HUES6 (cell line): ENCODE measurements around the gene BCL7B.
"Not testable (repeated sequence)": the region's sequence is repeated elsewhere in the genome, so short reads cannot be mapped to it uniquely, and the experiment has no call there.

Experiments
- H3K27ac ChIP-seq: 2 replicates; pipeline ENCODE4 v1.7.0; 2013; ENCODE audit warnings: low read depth, mild to moderate bottlenecking, low read length, inconsistent platforms
- H3K27me3 ChIP-seq: 2 replicates; pipeline ENCODE4 v1.6.1; 2013; ENCODE audit warnings: low read length; ENCODE audit not compliant: control insufficient read depth, insufficient read depth
- H3K36me3 ChIP-seq: 2 replicates; pipeline ENCODE4 v1.6.1; 2013; ENCODE audit warnings: low read length; ENCODE audit not compliant: control insufficient read depth, insufficient read depth
- H3K4me1 ChIP-seq: 2 replicates; pipeline ENCODE4 v1.6.1; 2013; ENCODE audit warnings: low read length; ENCODE audit not compliant: control insufficient read depth, insufficient read depth
- H3K4me3 ChIP-seq: 2 replicates; pipeline ENCODE4 v1.5.1; 2013; ENCODE audit warnings: low read depth, low read length
- H3K9ac ChIP-seq: one replicate; pipeline ENCODE4 v1.6.1; 2013; ENCODE audit warnings: mild to moderate bottlenecking, low read length
- H3K9me3 ChIP-seq: 2 replicates; pipeline ENCODE4 v1.6.1; 2013; ENCODE audit warnings: low read depth, low read length; ENCODE audit not compliant: control insufficient read depth, insufficient read depth

The BCL7B gene

DNA sequence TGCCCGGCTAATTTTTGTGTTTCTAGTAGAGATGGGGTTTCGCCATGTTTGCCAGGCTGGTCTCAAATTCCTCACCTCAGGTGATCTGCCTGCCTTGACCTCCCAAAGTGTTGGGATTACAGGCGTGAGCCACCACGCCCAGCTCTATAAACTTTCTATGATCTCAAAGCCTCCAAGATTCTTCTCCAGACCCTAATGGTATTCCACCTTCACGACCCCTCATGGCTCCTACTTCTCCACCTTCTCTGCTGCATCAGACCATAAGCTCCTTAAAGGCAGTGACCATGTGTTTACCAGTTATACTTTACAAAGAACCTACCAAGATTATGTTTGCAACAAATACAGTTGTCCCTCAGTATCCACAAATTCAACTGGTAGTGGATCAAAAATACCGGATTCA lies 25.3 kb downstream of the BCL7B start:
- no peak overlapping the region for H3K27ac ChIP-seq
- H3K9me3 ChIP-seq, result no peaks in the 10 kb centered on the region
- H3K4me1 ChIP-seq, result no peaks in the 10 kb centered on the region
- no peaks in the 10 kb centered on the region for H3K27me3 ChIP-seq
- no peak overlapping the region for H3K9ac ChIP-seq
- no peak overlapping the region for H3K4me3 ChIP-seq
- H3K36me3 ChIP-seq, result peaks cover 17% of the 10 kb centered on the region

- Histone ChIP-seq H3K4me1 (peaks cover 2% of the 10 kb centered on the region; the same call in 1 of the 2 replicates), H3K27me3 (no peaks in the 10 kb centered on the region), H3K4me3 (no peak overlapping the region), H3K36me3 (peaks cover 4% of the 10 kb centered on the region; the same call in 1 of the 2 replicates), H3K27ac (no peak overlapping the region), H3K9ac (no peak overlapping the region), H3K9me3 (no peaks in the 10 kb centered on the region)
Observed at GRCh38 chr7:73530800-73531199, 26.7 kb downstream of the BCL7B start.

DNA sequence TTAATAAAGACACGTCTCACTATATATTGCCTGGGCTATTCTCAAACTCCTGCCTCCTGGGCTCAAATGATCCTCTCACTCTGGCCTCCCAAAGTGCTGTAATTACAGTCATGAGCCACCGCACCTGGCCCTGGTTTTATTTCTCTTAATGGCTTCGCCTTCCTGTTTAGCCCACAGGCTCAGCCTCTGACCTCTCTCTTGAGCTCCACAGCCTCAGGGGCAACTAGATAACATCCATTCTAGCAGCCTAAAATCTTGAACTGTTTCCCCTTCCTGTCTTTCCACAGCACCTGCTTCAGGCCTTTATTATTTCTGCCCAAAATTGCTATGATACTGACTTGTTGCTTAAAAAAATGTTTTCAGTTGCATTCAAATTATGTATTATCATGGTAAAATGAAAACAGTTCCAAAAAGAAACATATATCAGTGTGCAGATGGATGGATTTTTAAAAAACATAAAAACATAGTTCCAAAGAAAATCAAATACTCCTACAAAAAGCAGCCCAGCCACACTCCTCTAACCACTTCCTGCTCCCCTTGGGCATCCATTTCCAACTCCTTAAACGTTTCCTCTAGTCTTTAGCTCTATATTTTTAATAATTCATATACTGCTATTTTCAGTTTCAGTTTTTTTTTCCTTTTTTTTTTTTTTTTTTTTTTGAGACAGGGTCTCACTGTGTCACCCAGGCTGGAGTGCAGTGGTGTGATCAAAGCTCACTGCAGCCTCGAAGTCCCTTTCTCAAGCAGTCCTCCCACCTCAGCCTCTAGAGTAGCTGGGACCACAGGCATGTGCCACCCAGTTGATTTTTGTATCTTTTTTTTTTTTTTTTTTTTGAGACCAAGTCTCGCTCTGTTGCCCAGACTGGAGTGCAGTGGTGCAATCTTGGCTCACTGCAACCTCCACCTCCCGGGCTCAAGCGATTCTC lies 30.3 kb downstream of the BCL7B start:
- Histone ChIP-seq H3K36me3 (no peaks in the 10 kb centered on the region), H3K9ac (no peak overlapping the region), H3K4me1 (peaks cover 2% of the 10 kb centered on the region; the same call in 1 of the 2 replicates), H3K27me3 (no peaks in the 10 kb centered on the region), H3K4me3 (no peak overlapping the region), H3K27ac (no peak overlapping the region), H3K9me3 (no peaks in the 10 kb centered on the region)

DNA sequence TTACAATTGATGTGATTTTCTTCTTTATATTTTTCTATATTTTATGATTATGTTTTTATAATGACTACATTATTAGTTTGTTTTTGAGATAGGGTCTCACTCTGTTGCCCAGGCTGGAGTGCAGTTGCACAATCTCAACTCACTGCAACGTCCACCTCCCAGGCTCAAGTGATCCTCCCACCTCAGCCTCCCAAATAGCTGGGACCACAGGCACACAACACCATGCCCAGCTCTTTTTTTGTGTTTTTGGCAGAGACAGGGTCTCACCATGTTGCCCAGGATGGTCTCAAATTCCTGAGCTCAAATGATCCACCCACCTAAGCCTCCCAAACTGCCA lies 31.4 kb downstream of the BCL7B start:
- not testable (repeated sequence) for H3K9ac ChIP-seq, H3K9me3 ChIP-seq, H3K4me1 ChIP-seq, H3K27me3 ChIP-seq, H3K4me3 ChIP-seq, H3K27ac ChIP-seq, H3K36me3 ChIP-seq

DNA sequence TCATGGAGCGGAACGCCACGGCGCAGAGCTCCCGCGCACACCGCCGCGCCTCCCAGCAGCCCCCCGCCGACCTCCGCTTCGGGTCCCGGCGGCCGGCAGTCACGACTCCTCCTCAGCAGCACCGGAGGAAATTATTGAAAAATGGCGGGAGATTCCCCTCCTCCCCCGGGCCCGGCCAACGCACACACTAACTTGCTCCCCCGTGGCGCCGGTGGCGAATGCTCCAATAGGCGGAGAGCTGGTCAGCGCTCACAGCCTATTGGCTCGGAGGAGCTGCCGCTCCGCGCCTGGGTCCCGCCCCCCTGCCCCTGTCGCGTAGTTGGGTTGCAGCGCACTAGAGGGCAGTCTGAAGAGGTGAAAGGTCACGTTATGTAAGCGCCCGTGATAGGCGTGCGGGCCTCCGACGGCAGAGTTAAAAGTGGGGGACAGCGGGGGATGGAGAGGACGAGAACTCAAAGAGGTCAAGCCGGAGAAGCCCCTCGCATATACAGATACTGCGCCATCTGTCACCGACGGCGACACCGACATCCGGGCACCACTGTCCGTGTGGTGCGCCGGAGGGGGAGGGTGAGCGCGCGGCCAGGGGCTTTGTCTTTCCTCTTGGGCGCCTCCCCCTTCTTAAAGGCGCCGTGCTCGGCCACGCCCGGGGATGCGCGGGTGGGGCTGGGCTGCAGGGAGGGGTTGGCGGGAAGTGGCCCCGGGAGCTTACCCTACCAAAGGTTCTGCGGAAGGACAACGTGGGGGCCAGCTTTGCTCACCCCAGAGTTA lies 35.2 kb downstream of the BCL7B start, which contains the start of gene BAZ1B:
Gene BAZ1B, minus strand, starts transcription at position 189 of the 768 bp plus-strand sequence. CDS start 360 bp downstream, outside the sequence.
- peaks cover 25% of the 10 kb centered on the region for H3K36me3 ChIP-seq
- H3K4me3 ChIP-seq, result peak within 1 kb of the TSS; percentile 86
- H3K27me3 ChIP-seq, result no peaks in the 10 kb centered on the region
- no peaks in the 10 kb centered on the region for H3K9me3 ChIP-seq
- H3K27ac ChIP-seq, result peak within 1 kb of the TSS; percentile 85
- peak within 1 kb of the TSS; percentile 93 for H3K9ac ChIP-seq
- peaks cover 8% of the 10 kb centered on the region; the same call in 1 of the 2 replicates for H3K4me1 ChIP-seq

GRCh38 chr7:73521636-73522104 lies 35.8 kb downstream of the BCL7B start:
- Histone ChIP-seq H3K4me3 (peak overlapping the region; percentile 86), H3K9me3 (no peaks in the 10 kb centered on the region), H3K27me3 (no peaks in the 10 kb centered on the region), H3K36me3 (peaks cover 31% of the 10 kb centered on the region), H3K9ac (peak overlapping the region; percentile 93), H3K27ac (peak overlapping the region; percentile 85), H3K4me1 (peaks cover 5% of the 10 kb centered on the region; the same call in 1 of the 2 replicates)

DNA sequence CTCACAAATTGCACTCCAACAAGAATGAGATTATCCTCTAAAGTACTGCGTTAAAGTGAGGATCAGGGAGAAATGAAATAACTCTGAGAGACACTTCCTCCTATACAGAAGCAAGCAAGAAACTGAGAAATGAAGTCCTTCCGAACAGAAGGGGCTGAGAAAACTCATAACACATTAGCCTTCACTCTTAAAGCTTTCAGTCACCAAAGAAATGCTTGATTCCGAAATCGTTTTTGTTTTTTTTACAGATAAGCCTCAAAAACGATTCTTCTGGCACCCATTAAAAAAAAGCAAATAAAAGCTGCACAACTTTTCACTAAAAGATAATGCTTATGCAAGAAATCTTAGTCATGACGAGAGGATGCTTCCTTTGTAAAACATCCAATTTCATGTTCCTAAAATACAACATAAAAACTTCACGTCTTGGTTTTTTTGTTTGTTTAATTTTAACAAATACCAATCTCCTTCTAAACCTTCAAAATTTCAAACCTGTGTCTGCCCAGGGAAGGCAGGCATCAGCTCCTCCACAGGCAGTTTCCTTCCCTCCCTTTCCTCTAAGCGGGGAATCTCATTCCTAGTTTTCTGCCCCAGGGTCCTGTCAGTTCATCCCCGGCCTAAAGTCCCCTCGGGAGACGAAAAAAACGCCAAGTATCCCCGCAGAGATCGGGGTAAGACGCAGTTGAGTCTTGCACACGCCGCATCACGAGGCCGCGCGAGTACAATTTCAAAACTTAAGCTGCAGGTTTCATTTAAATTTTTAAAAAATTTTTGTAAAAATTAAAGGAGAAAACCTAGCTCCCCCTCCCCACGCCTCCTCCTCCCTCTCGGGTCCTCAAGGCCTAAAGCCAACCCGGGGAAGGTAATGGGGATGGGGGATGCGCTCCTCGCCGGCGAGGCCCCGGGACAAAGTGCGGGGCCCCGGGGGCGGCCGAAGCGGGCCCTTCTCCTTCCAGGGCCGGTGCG lies 36.5 kb downstream of the BCL7B start:
- H3K27me3 ChIP-seq, result no peaks in the 10 kb centered on the region
- peaks cover 38% of the 10 kb centered on the region for H3K36me3 ChIP-seq
- H3K4me1 ChIP-seq, result peaks cover 5% of the 10 kb centered on the region; the same call in 1 of the 2 replicates
- H3K9ac ChIP-seq, result peak overlapping the region; percentile 93
- peak overlapping the region; percentile 86 for H3K4me3 ChIP-seq
- H3K9me3 ChIP-seq, result no peaks in the 10 kb centered on the region
- H3K27ac ChIP-seq, result peak overlapping the region; percentile 85; the same call in 1 of the 2 replicates

DNA sequence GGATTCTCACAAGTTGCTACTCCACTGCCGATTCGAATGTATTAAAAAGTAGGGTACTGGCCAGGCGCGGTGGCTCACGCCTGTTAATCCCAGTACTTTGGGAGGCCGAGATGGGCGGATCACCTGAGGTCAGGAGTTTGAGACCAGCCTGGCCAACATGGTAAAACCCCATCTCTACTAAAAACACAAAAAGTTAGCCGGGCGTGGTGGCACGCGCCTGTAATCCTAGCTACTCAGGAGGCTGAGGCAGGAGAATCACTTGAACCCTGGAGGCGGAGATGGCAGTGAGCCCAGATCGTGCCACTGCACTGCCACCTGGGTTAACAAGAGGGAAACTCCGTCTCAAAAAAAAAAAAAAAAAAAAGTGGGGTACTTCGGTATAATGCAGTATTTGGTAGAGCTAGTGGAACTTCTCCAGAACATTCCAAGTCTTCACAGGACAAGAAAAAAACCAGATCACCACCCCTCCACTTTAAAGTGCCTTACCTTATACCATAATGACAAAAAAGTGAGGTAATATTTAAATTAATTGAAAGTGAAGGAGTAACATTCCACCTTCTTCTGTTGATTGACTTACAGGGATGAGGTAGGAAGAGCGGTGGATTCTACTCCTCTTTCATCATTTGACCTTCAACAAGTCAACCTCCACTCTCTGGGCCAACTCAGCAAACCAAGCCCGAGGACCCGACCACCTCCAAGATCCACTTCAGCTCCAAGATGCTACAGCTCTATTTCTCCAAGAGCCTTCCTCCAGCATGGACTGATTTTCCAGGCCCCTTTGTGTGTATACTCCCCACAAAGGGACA lies 37.4 kb downstream of the BCL7B start:
- H3K4me1 ChIP-seq, result peaks cover 5% of the 10 kb centered on the region; the same call in 1 of the 2 replicates
- no peaks in the 10 kb centered on the region for H3K9me3 ChIP-seq
- no peaks in the 10 kb centered on the region for H3K27me3 ChIP-seq
- peaks cover 47% of the 10 kb centered on the region for H3K36me3 ChIP-seq
- H3K27ac ChIP-seq, result peak overlapping the region; percentile 85; the same call in 1 of the 2 replicates
- H3K4me3 ChIP-seq, result peak overlapping the region; percentile 86
- H3K9ac ChIP-seq, result peak overlapping the region; percentile 93

- Histone ChIP-seq H3K36me3 (peaks cover 61% of the 10 kb centered on the region), H3K9me3 (no peaks in the 10 kb centered on the region), H3K4me3 (peak overlapping the region; percentile 86; the same call in 1 of the 2 replicates), H3K9ac (no peak overlapping the region), H3K27ac (no peak overlapping the region), H3K27me3 (no peaks in the 10 kb centered on the region), H3K4me1 (peaks cover 5% of the 10 kb centered on the region; the same call in 1 of the 2 replicates)
Observed at GRCh38 chr7:73518470-73518869, 39.0 kb downstream of the BCL7B start.
